RKO (cell line): Measurements from ENCODE around the gene SLC9A3.
"Not testable (repeated sequence)": the region's sequence is repeated elsewhere in the genome, so short reads cannot be mapped to it uniquely, and the experiment has no call there.

Source experiments
- DNase-seq: peaks from one replicate; pipeline ENCODE4 v3.0.0-alpha.2; 2016; ENCODE audit warnings: low spot score

SLC9A3 gene

DNA sequence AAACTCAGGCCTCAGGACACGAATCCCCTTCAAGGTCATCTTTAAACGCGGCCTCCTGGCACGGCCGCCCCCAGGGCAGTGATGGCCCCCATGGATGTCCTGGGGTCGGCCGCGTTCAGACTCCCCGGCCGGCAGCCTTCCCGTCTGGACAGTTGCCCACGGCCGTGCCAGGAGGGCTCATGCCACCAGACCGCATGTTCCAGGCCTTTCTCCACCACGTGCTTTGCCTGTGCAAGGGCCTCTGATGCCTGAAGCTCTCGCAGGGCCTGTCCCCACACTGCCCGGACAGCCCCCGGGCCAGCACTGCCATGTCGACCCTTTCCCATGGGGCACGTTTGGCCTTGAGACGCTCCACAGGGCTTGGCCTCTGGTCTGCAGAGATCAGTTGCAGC, 34.6 kb downstream of the SLC9A3 start:
- DNase-seq, result no peak

DNA sequence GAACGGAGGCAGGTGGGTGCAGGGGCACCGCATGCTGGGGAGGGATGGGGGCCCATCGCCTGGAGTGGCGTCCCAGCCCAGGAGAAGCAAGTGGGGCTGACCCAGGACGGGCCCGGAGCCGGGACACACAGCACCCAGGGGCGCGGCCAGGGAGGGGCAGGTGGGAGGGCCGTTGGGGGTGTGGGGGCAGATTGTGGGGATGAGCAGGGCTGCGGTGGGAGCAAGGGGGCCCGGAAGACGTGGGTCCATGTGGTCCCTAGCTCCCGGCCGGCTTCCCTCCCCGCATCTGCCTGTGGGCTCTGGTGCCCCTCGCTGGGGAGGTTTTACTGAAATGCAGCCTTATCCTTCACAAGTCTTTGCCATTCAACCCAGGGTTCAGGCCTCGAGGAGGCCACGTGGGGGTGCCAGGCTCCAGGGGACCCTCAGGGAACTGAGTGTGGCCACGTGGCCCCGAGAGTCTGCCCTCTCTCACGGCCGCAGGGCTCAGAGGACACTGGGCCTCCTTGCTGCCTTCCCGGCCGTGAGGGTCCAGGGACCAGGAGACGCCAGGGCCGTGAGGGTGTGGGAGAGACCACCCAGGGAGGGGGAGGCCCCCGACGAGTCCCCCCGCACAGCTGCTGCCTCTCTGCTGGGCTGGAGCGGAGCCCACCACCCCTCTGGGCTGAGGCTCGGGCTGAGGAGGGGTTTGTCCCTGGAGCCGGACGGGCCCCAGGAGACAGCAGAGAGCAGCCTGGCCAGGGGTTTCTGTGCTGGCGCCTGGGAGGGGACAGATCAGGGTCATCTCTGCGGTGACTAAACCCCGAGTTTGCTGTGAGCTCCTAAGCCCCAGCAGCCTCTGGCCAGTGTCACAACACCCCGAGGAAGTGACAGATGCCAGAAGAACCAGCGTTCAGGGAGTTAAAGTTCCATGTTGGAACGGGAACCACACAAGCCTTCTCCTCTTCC, 35.2 kb downstream of the SLC9A3 start:
- no peak for DNase-seq

DNA sequence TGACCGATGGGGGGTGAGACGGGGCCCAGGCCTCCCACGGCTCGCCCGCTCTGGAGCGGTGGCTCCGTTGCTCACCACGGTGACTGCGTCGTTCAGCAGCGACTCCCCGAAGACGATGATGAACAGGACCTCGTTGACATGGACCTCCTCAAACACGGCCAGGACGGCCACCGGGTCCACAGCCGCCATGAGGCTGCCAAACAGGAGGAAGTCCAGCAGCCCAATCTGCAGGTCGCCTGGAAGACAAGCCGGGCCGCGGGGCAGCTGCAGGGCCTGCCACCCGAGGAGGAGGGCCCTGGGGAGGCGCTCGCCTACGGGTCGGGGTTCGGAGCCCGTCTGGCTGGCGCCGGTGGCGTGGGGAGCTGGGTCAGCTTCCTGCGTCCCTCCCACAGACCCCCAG, 36.0 kb downstream of the SLC9A3 start:
- no peak for DNase-seq

DNA sequence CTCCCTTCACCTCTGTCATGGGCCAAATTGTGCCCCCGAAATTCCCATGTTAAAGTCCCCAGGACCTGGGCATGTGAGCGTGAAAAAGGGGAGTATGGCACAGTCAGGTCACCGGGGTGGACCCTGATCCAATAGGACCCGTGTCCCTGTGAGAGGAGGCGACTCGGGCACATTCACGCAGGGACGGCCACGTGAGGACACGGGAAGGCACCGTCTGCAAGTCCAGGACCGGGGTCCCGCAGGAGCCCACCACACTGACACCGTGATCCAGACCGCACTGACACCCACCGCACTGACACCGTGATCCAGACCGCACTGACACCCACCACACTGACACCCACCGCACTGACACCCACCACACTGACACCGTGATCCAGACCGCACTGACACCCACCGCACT, 37.7 kb downstream of the SLC9A3 start:
- not testable (repeated sequence) for DNase-seq

DNA sequence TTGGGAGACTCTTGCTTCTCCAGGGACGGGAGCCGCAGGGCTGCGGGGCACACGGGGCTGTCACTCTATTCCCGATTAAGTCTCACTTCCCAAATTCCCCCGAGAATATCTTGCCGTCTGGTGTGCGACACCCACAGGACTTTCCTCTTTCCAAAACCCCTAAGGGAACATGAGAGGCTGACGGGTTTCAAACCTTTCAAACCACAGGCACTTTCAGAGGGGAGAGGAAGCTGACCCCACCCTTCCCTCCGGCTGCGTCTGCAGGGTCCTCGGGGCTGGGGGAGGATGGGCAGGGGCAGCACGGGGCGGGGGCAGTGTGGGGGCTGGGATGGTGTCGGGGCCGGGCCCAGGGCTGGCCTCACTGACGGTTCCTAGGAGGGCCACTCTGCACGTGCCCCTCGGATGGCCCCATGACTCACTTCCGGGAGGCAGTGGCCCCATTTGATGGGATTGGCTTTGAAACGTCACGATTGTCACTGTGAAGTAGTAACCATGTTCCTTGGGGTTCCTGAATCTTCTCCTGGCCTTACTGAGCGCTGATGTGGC, 38.2 kb downstream of the SLC9A3 start:
- DNase-seq, result no peak

DNA sequence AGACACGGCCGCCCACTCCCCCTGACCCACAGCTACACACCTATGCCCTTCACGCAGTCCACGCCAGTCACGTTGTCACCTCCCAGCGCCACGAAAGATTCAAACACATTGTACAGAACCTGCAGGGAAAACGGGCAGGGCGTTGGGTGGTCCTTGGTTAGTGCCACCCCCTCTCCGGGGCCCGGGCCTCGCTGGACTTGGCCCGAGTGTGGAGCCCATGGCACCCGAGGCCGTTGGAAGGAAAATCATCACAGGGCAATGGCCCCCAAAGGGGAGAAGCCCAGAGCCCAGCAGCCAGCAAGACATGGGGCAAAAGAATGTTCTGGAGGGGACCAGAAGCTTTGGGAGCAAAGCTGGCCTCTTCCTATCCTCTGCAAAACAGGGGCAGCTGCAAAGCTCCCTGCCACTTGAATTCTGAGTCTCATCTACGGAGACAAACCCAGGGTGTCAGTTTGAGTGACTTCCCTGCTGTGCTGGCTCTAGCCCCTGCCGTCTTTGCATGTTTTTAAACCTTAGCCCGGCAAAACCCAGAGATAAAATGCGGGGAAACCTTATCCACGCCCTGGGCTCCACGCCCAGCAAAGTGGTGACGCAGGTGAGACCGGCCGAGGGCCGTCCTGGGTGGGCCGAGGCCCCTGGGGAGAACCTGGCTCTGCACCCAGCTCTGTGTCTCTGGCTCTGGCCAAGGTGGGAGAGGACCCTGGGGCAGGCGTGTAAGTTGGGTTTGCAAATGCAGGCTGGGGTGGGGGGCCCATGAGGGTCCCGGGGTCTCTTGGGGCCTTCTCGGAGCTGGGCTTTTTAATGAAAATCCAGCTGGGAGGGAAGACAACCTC, 38.9 kb downstream of the SLC9A3 start:
- no peak for DNase-seq

DNA sequence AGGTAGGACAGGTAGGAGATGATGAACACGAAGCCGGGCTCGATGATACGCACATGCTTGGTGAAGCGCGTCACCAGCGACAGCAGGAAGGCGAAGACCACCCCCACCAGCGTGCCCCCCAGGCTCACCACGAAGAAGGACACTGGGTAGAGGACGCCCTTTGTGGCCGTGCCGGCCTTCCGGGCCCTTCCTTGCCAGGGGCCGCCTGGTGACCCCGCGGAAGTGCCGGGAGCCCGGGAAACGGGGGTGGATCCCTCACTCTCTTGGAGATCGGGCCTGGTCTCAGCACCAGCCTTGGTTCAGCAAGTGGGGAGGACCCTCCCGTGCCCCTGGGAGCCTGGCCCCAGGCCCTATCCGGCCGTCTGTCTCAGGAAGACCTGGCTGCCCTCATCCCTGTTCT, 39.7 kb downstream of the SLC9A3 start:
- DNase-seq, result no peak

DNA sequence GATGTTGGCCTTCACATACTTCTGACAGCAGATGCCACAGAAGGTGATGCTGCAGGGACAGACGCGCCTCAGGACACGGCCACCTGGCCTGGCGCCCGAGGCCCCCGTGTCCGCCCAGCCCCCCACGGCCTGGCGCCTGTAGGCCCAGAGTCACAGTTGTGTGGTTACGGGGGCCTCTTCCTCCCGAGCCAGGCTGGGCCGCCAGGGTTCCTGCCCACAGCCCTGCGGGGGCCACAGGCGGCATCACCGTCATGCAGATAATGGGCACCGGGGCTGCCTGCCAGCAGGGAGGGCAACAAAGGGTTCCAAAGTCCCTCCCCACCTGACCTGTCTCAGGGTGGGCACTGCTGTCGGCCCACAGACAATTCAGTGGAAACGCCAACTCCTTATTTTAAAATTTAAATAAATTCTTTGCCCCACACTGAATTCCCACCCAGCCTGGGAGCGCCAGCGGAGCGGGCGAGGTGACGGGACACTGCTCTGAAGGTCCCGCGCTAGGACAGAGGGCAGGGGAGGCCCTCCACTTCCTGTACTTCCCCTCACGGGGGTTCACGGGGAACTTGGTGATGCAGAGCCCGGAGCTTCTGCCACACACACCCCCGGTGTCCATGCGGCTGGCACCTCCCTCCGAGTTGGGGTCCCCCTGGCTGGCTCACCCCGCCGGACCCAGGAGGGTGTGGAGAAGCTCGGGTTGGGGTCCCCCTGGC, 40.7 kb downstream of the SLC9A3 start:
- no peak for DNase-seq

DNA sequence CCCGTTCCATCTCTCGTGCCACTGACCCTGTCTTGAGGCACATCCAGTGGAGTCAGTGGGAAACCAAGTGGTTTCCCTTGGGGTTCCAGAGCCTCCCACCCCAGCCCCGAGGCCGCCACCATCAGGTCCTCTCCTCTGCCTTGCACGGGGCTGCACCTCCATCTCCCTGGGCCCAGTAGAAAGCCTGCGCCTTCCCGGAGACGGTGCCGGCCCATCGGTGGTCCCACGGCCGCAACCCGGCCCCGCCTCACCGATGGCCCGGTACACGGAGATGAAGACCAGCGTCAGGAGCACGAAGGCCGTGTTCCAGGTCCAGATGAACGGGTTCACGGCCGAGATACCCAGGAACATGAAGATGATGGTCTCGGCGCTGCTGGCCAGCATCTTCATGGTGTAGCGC, 41.2 kb downstream of the SLC9A3 start:
- DNase-seq, result no peak

DNA sequence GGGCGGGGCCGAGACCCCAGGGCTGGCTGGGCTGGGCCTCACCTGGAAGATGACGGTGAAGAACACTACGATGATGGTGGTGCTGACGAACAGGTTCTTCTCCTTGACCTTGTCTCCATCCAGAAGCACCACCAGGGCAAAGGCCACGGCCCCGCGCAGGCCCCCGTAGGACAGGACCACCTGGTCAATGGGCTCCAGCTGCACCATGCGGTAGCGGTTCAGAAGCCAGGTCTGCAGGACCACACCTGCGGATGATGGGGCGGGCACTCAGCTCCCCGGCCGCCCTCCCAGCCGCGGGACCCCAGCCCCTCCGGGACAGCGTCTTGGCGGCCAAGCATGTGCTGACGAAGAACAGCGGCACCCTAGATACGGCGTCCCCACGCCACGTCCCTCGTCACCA, 41.7 kb downstream of the SLC9A3 start:
- DNase-seq, result no peak

DNA sequence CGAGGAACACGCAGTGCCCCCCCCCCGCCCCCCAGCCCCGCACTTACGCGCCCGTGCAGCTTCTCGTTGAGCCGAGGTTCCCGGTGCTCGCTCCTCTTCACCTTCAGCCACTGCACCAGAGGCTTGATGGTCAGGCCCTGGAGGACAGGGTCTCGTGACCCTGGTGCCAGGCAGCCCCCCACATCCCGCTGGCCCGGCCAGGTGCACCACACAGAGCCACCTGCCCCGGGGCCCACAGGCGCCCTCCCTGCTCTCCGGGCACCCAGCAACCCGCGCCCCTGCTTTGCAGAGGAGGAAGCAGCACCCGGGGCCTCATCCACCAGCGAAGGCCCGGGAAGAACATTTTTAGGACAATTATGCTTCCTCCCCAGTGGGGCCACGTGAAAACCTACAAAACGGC, 42.2 kb downstream of the SLC9A3 start:
- DNase-seq, result no peak

DNA sequence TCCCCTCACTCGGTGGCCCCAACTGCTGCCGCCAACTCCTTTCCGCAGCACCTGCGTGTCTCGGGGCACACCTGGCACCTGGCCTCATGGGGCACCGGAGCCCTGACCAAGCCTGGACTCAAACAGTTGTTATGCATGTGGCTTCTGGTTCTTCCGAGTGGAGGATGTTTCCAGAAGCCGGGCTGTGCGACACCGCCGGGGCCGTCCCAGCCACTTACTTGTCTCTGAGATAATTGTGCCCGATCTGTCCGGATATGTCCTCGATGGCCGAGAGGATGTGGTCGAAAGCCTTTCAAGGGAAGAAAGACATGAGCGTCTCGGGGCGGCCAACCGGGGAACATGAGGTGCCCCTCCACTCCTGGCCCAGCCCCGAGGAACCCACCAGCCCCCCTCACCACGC, 42.9 kb downstream of the SLC9A3 start:
- no peak for DNase-seq

DNA sequence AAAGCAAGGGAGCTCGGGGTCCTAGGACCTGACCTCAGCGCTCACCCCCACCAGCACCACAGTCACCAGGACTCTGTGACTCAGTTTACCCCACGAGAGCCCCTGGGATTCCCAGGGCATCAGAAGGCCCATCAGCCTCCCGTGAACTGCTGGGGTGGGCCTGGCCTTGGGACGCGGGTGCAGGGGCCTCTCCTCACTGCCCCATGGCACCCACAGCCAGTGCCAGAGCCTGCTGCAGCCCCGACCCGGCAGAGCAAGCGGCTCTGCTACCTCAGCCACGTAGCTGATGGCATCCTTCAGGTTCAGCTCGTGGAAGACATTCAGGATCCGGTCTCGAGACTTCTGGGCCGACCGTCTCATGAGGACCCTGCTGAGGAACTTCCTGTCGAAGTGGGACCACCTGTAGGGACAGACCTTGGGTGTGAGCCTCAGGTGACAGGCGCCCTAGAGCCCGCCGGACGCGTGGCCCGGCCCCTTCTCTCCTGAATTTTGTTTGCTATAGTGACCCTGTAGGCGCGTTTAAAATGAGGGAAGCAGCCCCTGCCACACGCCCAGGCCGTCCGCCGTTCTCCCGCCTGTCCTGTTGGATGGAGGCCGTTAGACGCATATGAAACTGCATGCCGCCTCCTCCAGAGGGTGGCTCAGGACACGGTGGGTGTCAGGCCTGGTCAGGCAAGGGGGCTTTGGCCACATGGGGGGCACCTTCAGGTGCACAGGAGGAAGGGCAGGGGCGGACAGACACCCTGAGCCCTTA, 44.5 kb downstream of the SLC9A3 start:
- DNase-seq, result no peak

DNA sequence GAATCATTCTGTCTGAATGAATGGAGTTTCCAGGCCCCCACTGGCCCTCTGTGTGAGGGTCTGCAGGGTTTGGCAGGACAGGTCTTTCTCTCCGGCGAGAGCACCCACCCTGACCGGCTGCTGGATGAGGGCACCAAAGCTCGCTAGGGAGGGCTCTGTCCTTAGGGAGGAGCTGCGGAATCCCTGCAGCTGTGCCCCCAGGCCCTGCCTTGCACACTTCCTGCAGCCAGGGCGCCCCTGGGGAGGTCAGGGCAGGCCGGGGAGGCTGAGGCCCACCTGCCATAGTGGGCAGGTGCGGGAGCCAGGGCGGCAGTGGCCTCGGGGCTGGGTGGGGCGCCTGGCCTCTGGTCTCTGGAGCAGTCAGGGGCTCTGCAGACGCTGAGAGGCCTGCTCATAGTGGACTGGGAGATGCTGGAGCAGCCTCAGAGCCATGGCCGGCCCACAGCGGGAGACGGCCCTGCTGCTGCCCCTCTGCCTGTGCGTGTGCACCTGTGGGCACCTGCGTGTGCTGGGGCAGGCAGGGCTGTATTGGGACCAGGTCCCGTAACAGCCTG, 45.2 kb downstream of the SLC9A3 start:
- no peak for DNase-seq

DNA sequence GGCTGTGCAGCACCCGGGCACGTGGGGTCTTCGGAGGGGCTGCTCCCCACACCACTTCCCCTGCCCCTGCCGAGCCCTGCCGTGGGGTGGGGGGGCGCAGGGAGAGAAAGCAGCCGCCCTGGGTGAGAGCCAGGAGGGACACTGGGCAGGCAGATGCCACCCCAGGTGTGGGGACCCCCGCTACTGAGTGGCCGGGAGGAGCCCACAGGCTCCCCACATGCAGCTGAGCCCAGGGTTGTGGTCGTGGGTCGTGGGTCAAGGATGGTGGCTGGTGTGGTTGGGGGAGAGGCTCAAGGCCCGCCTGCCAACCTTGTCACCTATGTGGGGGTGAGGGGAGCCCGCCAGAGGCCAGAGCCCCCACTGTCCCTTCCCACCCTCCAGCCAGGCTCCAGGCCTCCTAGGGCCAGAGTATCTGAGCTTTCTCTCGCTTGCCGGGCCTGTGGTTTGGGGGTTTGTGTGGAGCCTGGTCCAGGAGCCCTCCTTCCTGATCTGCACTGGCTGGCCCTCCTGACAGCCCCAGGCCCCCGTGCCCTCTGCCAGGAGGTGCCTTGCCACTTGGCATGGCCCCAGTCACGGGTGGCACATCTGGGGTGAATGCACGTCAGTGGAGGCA, 45.8 kb downstream of the SLC9A3 start:
- no peak for DNase-seq

DNA sequence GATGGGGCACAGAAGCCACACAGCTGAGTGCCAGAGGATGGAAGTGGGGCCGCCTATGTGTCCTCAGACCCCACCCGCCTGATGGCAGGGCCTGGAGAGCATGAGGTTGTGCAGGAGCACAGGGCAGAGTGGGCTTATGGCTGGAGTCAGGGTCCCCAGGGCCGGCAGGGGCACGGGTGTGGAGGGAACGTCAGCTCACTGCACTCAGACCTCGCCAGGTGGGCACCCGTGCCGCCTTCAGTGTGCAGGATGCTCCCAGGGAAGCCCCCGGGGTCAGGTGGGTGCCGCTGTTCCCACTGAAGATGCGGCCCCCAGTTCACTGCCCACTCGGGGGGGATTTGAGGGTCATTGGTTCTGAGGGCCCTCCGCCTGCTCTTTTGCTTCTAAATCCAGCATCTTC, 46.4 kb downstream of the SLC9A3 start:
- no peak for DNase-seq

DNA sequence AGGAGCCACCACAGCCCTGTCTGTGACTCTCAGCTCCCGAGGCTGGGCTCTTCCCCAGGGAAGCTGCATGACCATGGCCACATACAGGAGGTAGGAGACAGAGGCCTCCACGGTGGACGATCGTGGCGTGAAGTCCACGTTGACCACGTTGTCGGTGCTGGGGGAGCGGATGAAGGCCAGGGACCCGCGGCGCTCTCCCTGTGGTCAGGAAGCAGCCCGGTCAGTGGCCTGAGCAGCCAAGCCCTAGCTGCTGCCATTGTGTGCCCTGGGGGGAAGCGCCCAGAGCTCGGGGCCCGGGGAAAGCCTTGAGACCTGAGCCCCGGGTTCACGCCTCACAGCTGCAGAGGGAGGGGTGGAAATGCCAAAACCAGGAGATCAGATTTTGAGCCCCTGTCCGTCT, 47.0 kb downstream of the SLC9A3 start:
- no peak for DNase-seq

DNA sequence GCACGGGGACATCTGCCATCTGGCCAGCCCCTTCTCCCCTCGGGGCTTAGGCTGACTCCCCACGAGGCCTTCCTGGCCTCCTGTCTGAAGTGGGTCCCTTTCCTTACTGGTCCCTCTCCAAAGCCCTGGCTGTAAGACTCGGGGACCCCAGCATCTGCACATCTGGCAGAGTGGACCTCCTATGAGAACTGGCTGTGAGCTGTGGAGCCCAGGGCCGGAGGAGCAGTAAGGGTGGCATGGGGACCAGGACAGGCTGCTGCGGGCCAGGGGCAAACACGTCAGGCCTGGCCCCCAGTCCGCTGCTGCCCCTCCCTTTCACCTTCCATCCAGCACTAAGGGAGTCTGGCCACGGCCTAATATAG, 47.5 kb downstream of the SLC9A3 start:
- DNase-seq, result no peak

DNA sequence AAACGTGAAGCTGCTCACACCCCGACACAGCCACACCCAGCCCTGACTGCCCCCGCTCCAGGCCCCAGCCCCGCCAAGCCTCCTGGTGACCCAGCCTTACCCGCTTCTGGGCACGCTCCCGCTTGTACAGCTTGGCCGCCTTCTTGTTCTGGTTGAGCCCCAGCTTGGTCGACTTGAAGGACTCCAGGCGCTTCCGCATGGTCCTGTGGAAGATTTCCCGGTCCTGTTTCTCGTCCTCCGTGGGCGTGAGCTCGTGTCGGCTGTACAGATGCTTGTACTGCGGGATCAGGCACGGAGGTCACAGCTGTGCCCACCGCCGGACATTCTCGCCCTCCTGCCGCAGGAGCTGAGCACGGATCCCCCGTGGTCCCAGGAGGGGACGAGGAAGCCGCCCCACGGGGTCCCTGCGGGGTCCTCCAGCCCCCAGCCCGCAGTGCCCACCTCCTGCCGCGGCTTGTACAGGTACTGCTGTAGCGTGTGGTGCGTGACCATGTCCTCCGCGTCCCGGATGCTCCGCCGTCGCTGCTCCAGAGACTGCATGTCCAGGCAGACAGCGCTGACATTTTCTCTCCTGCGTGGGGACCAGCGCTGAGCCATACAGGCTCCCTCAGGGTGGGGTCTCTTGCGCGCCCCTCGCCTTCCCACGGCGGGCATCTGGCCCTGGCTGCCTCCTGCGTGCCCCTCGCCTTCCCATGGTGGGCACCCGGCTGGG, 48.0 kb downstream of the SLC9A3 start:
- DNase-seq, result no peak

DNA sequence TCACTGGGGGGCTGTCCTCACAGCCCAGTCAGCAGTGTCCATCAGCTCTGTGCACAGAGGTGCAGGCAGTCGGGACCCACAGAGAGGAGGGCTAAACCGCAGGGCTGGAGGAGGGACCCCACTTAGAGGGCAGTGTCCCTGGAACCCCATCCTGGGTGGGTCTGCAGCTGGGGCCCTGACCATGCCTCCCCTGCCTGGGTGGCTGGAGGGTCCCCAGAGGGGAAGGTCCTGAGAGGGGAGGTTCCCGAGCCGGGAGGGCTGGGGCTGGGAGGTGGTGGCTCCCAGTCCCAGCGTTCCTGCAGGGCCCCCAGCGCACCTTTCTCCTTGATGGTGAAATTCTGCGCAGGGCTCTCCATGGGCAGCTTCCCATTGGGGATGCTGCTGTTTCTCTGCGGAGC, 48.5 kb downstream of the SLC9A3 start:
- DNase-seq, result no peak
